ENCODE data around the gene SLC26A2.

SLC26A2 gene

DNA sequence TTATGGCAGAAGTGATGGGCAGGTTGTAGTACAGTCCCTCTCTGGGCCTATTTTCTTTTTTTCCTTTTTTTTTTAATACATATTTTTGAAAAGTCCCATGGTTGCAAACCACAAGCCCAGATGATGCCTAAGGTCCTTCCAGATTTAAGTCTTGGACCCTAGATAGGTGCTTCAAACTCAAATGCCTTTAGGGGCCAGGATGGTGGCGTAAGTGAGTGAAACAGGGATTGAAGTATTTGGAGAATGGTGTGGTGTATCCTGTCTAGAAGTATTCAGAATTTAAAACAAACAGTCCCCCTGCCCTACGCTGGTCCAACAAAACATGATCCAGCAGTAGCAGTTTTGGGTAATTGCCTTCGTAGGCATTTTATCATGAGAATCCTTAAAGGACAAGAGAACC lies 37.7 kb downstream of the SLC26A2 start:
- no peak for DNase-seq (ENCODE audit: low read depth, low spot score)
- H3K4me3 ChIP-seq (ENCODE audit: low read depth, low read length), result no peak overlapping the region
- POLR2A ChIA-PET, result no interaction called here
- TF ChIP-seq, protein P1, sequence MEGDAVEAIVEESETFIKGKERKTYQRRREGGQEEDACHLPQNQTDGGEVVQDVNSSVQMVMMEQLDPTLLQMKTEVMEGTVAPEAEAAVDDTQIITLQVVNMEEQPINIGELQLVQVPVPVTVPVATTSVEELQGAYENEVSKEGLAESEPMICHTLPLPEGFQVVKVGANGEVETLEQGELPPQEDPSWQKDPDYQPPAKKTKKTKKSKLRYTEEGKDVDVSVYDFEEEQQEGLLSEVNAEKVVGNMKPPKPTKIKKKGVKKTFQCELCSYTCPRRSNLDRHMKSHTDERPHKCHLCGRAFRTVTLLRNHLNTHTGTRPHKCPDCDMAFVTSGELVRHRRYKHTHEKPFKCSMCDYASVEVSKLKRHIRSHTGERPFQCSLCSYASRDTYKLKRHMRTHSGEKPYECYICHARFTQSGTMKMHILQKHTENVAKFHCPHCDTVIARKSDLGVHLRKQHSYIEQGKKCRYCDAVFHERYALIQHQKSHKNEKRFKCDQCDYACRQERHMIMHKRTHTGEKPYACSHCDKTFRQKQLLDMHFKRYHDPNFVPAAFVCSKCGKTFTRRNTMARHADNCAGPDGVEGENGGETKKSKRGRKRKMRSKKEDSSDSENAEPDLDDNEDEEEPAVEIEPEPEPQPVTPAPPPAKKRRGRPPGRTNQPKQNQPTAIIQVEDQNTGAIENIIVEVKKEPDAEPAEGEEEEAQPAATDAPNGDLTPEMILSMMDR (IDR thresholded peaks at IDR 0.05; ENCODE audit: insufficient read depth, low read length, missing control alignments), result no peak
- CTCF ChIA-PET, result interaction anchor here (0.9 to 3.3 kb wide), 4 partner anchors 36 to 362 kb away, joined by 3 to 48 read pairs (median 7); no protein-coding TSS in a partner anchor

DNA sequence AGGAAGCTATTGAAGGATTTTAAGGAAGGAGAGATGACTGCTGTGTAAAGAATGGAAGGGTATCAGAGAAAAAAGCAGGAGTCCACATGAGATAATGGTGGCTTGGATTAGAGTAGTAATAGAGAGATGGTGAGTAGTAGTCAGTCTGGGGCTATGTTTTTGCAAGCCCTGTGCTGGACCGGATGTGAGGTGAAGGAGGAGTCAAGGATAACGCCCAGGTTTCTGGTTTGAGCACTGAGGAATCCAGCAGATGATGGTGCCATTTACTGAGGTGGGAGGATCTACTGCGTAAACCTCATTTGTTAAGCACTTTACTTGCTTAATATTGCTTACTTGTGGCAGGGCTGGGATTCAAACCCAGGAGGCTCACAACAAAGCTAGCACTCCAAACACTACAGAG lies 38.8 kb downstream of the SLC26A2 start:
- TF ChIP-seq, protein P1 (IDR thresholded peaks at IDR 0.05; ENCODE audit: insufficient read depth, low read length, missing control alignments), result no peak
- DNase-seq (ENCODE audit: low read depth, low spot score), result no peak
- H3K4me3 ChIP-seq (ENCODE audit: low read depth, low read length), result peak overlapping the region; percentile 15
- ChIA-PET POLR2A (interaction anchor here (0.7 to 1.4 kb wide), 3 partner anchors 11 to 29 kb away, joined by 3 to 5 read pairs (median 5); no protein-coding TSS in a partner anchor), CTCF (interaction anchor here (0.9 to 3.3 kb wide), 5 partner anchors 8 to 363 kb away, joined by 3 to 48 read pairs (median 11); no protein-coding TSS in a partner anchor)

DNA sequence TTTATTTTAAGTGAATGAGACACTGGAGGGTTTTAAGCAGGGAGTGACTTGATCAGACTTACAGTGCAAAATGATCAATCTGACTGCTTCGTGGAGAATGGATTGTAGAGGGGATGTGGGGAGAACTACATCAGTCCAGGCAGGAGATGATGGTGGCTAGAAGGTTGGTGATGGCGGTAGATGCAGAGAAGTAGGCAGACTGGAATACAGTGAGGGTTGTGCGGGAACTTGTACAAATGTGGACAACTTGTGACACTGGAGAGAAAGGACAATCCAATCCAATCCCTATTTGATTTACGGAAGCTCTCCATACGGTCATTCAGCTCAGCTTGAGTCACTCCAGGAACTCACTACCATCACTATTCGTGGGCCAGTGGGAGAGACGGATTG lies 39.3 kb downstream of the SLC26A2 start:
- H3K4me3 ChIP-seq (ENCODE audit: low read depth, low read length), result peak overlapping the region; percentile 98
- ChIA-PET POLR2A (interaction anchor here (0.6 to 1.4 kb wide), 11 partner anchors 10 to 472 kb away, joined by 3 to 5 read pairs (median 3); partner anchors contain the start of gene SLC26A2), CTCF (interaction anchor here (1.1 to 3.3 kb wide), 6 partner anchors 9 to 363 kb away, joined by 3 to 48 read pairs (median 7); no protein-coding TSS in a partner anchor)
- no peak for DNase-seq (ENCODE audit: low read depth, low spot score)
- TF ChIP-seq, protein P1 (IDR thresholded peaks at IDR 0.05; ENCODE audit: insufficient read depth, low read length, missing control alignments), result no peak

DNA sequence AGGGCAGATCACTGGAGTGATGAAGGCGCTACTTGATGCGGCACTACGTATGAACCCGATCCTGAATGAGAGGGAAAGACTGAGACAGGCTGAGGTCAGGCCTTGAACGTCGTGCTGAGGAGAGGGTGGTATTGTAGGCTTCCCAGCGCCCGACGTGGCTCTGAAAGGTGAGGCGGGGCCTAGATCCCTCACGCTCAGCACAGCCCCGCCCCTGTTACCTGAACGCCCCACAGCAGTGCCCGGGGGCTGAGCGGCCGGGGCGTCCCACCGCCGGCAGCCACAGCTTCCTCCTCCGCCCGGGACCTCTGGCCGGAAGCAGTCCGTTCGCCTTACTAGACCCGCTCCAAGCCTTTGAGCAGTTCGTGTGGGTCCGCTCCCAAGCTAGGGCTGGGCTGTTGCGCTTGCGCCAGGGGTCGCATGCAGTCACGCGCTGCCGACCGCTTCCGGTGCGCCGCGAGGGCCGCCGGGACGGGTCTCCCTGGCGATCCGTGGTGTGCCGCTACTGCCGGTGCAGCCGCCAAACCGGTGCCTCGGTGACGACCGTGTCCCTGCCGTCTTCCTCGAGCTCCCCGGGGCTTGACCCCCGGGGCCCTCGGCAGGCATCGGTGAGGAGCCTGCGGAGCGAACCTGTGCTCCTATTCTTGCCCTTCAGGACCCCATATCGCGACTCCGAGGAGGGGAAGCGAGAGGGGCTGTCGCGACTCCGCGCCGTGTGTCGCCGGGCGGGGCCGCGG lies 39.9 kb downstream of the SLC26A2 start, which contains the start of the genes HMGXB3 and TIGD6:
Gene HMGXB3, plus strand, starts transcription at position 484 of the 734 bp plus-strand sequence. CDS start 4,114 bp downstream, outside the sequence.
Gene TIGD6, minus strand, starts transcription at position 399 of the 734 bp plus-strand sequence. CDS start 4,306 bp downstream, outside the sequence.
- ChIA-PET CTCF (interaction anchor here (1.1 to 3.8 kb wide), 9 partner anchors 9 to 220 kb away, joined by 3 to 48 read pairs (median 6); no protein-coding TSS in a partner anchor), POLR2A (interaction anchor here (0.6 to 1.6 kb wide), 14 partner anchors 10 to 471 kb away, joined by 3 to 5 read pairs (median 3); partner anchors contain the start of gene SLC26A2)
- H3K4me3 ChIP-seq (ENCODE audit: low read depth, low read length), result peak within 1 kb of the TSS; percentile 98
- TF ChIP-seq, protein P1 (IDR thresholded peaks at IDR 0.05; ENCODE audit: insufficient read depth, low read length, missing control alignments), result peak; percentile 18
- DNase-seq (ENCODE audit: low read depth, low spot score), result peak; percentile 57

DNA sequence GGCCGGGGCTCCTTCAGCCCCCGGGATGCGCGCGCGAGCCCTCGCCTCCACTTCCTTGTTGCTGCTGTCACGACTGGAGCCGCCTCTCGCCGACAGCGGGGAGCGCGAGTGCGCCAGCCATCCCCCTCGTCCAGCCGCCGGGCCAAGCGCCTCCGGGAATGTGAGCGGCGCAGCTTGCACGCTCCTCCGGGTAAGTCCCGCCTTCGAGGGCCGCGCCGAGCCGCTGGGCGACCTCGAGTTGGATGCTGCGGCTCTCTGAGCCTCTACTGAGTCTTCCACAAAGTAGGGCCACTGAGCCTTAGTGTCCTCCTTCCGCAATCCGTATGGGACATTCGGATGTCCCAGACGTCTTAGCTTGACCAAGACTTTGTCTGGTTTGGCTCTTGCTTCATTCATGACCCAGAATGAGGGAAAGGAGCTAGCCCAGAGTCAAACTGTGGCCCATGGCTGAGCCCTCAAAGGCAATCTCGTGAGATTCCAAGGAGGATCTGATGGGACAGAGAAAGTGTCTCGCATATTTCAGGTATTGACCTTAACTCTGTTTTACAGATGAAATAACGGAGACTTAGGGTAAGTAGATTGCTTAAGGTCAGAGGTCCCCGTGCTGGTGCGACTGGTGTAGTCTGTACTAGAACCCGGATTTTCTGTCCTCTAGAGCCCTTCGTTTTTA lies 40.6 kb downstream of the SLC26A2 start:
- TF ChIP-seq, protein P1 (IDR thresholded peaks at IDR 0.05; ENCODE audit: insufficient read depth, low read length, missing control alignments), result no peak
- CTCF ChIA-PET, result interaction anchor here (1.1 to 3.8 kb wide), 10 partner anchors 9 to 219 kb away, joined by 3 to 48 read pairs (median 5); no protein-coding TSS in a partner anchor
- H3K4me3 ChIP-seq (ENCODE audit: low read depth, low read length), result peak overlapping the region; percentile 98
- DNase-seq (ENCODE audit: low read depth, low spot score), result no peak
- POLR2A ChIA-PET, result interaction anchor here (0.9 to 1.6 kb wide), 11 partner anchors 21 to 142 kb away, joined by 3 to 5 read pairs (median 3); partner anchors contain the start of gene SLC26A2
